ENCODE measurements around the gene DOC2B.
"Not testable (repeated sequence)": the region's sequence is repeated elsewhere in the genome, so short reads cannot be mapped to it uniquely, and the experiment has no call there.

DOC2B gene

GRCh38 chr17:181245-182049 lies at the start of gene DOC2B:
TSS of gene DOC2B (minus strand) at chr17:181650. CDS start at chr17:181479, 171 bp downstream.
- Histone ChIP-seq H3K36me3 (ENCODE audit: control insufficient read depth in 1 of 2, insufficient read depth in 2 of 2, low read length in 2 of 2) (no peaks in the 10 kb centered on the region), H3K27ac (ENCODE audit: low read length) (no peak within 1 kb of the TSS), H3K4me1 (ENCODE audit: control insufficient read depth in 1 of 2, insufficient read depth in 2 of 2, low read length in 2 of 2) (peaks cover 0 to 9% of the 10 kb centered on the region in 2 donors), H3K9me3 (ENCODE audit: control insufficient read depth in 1 of 2, low read length in 2 of 2) (no peaks in the 10 kb centered on the region), H3K27me3 (ENCODE audit: low read depth, low read length) (peaks cover 11% of the 10 kb centered on the region), H3K4me3 (ENCODE audit: low read depth in 1 of 2, low read length in 2 of 2) (peak within 1 kb of the TSS; percentile 21 to 59)

DNA sequence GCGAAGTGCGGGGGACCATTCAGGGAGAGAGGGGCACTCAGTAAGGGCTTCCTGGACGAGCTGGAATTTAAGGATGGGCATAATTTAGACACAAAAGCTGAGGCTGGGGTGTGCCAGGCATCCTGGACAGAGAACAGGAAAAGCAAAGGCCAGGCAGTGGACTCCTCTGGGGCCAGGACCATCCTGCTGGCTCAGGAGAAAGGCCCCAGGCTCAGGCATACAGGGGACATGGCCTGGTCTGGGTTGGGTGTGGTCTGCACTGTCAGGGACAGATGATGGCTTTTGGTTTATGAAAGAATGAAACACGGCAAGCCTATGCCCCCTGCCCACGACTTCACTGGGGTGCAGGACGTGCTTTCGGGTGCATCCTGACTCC lies 48.9 kb upstream of the DOC2B start:
- Histone ChIP-seq H3K4me3 (ENCODE audit: low read depth in 1 of 2, low read length in 2 of 2) (no peak overlapping the region), H3K9me3 (ENCODE audit: control insufficient read depth in 1 of 2, low read length in 2 of 2) (no peaks in the 10 kb centered on the region), H3K36me3 (ENCODE audit: control insufficient read depth in 1 of 2, insufficient read depth in 2 of 2, low read length in 2 of 2) (no peaks in the 10 kb centered on the region), H3K27me3 (ENCODE audit: low read depth, low read length) (no peaks in the 10 kb centered on the region), H3K27ac (ENCODE audit: low read length) (no peak overlapping the region), H3K4me1 (ENCODE audit: control insufficient read depth in 1 of 2, insufficient read depth in 2 of 2, low read length in 2 of 2) (no peaks in the 10 kb centered on the region)

GRCh38 chr17:229709-230394 lies 48.4 kb upstream of the DOC2B start:
- Histone ChIP-seq H3K27ac (ENCODE audit: low read length) (no peak overlapping the region), H3K9me3 (ENCODE audit: control insufficient read depth in 1 of 2, low read length in 2 of 2) (no peaks in the 10 kb centered on the region), H3K36me3 (ENCODE audit: control insufficient read depth in 1 of 2, insufficient read depth in 2 of 2, low read length in 2 of 2) (no peaks in the 10 kb centered on the region), H3K4me1 (ENCODE audit: control insufficient read depth in 1 of 2, insufficient read depth in 2 of 2, low read length in 2 of 2) (no peaks in the 10 kb centered on the region), H3K4me3 (ENCODE audit: low read depth in 1 of 2, low read length in 2 of 2) (no peak overlapping the region), H3K27me3 (ENCODE audit: low read depth, low read length) (no peaks in the 10 kb centered on the region)

- no peaks in the 10 kb centered on the region for H3K27me3 ChIP-seq (ENCODE audit: low read depth, low read length)
- H3K4me3 ChIP-seq (ENCODE audit: low read depth in 1 of 2, low read length in 2 of 2), result no peak overlapping the region
- no peaks in the 10 kb centered on the region for H3K4me1 ChIP-seq (ENCODE audit: control insufficient read depth in 1 of 2, insufficient read depth in 2 of 2, low read length in 2 of 2)
- H3K27ac ChIP-seq (ENCODE audit: low read length), result no peak overlapping the region
- H3K36me3 ChIP-seq (ENCODE audit: control insufficient read depth in 1 of 2, insufficient read depth in 2 of 2, low read length in 2 of 2), result no peaks in the 10 kb centered on the region
- H3K9me3 ChIP-seq (ENCODE audit: control insufficient read depth in 1 of 2, low read length in 2 of 2), result no peaks in the 10 kb centered on the region
Measured at GRCh38 chr17:228951-229708, 47.7 kb upstream of the DOC2B start.

GRCh38 chr17:227946-228615 lies 46.6 kb upstream of the DOC2B start:
- no peaks in the 10 kb centered on the region for H3K36me3 ChIP-seq (ENCODE audit: control insufficient read depth in 1 of 2, insufficient read depth in 2 of 2, low read length in 2 of 2)
- no peak overlapping the region for H3K4me3 ChIP-seq (ENCODE audit: low read depth in 1 of 2, low read length in 2 of 2)
- H3K27me3 ChIP-seq (ENCODE audit: low read depth, low read length), result no peaks in the 10 kb centered on the region
- H3K27ac ChIP-seq (ENCODE audit: low read length), result no peak overlapping the region
- no peaks in the 10 kb centered on the region for H3K4me1 ChIP-seq (ENCODE audit: control insufficient read depth in 1 of 2, insufficient read depth in 2 of 2, low read length in 2 of 2)
- no peaks in the 10 kb centered on the region for H3K9me3 ChIP-seq (ENCODE audit: control insufficient read depth in 1 of 2, low read length in 2 of 2)

DNA sequence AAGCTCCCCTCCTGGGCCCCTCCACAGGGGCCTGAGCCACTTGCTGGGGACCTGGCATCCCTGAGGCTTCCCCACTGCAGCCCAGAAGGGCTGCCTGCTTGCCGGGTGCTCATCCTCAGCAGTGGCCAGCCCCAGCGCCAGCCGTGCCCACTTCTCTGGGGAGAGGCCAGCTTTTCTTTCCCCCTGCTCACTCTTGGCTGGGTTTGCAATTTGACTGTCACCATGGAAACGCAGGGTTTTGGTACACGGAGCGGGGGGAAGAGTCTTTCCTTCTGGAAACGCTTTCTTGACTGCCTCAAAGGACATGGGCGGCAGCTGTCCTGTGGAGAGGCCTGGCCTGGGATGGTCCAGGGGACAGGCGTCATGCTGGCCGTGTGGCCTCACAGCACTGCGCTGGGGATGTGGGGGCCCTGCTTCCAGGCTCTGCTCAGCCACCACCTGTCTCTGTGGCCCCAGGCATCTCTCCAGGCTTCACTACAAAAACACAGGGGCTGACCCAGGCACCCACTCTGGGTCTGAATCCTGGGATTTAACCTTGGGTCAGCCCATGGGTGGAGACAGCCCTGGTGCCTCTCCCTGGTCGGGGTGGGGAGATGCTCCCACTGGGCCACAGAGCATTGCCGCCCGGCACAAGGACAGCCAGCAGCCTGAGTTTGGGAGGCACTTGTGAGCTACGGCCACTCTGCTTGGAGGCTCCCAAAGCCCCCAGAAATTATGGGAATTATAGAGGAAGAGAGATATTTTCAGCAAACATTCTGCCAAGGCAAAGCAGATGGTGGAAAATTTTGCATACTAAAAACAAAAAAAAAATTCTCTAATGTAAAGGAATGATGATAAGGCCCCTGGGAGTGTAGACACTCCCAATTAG lies 45.9 kb upstream of the DOC2B start:
- H3K4me3 ChIP-seq (ENCODE audit: low read depth in 1 of 2, low read length in 2 of 2), result no peak overlapping the region
- no peaks in the 10 kb centered on the region for H3K9me3 ChIP-seq (ENCODE audit: control insufficient read depth in 1 of 2, low read length in 2 of 2)

DNA sequence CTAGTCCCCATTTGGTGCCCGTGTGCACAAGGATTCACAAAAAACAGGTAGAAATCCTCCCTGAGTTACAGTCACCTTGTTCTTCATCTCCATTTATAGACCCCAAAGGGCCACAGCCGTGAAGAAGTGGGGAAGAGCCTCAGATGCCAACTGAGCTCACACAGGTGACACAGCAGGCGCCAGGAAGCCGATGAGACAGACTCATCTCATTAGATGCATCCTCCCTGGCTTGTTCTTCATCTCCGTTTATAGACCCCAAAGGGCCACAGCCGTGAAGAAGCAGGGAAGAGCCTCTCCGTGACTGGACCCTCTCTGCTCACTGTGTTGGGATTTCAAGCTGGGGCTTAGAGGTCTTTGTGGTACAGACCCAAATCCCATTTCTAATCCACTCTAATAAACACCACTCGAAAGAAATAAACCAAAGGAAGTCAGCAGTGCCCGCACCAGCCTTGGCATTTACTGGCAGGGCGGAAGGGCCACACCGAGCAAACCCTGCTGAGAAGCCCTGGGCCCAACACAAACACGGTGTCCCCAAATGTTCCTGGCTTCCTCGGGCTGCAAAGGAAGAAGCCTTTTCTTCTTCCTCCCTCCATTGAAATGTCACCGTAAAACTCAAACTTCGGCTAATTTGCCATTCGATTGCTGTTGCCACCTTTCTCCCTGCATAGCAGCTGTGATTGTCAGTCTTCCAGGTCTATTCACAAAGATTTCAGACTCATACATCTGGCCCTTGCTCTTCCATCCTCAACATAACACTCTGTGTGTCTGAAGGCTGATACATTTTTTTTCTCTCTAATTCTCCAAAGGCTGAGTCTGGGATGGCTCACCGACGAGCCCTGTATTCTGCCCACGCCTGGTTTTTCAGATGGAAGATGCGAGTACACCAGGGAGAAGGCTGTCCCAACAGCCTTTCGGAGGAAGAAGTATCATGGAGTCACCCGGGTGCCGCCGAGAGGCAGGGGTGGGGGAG lies 44.9 kb upstream of the DOC2B start:
- Histone ChIP-seq H3K27me3 (ENCODE audit: low read depth, low read length) (no peaks in the 10 kb centered on the region), H3K4me3 (ENCODE audit: low read depth in 1 of 2, low read length in 2 of 2) (no peak overlapping the region), H3K9me3 (ENCODE audit: control insufficient read depth in 1 of 2, low read length in 2 of 2) (no peaks in the 10 kb centered on the region), H3K4me1 (ENCODE audit: control insufficient read depth in 1 of 2, insufficient read depth in 2 of 2, low read length in 2 of 2) (no peaks in the 10 kb centered on the region), H3K36me3 (ENCODE audit: control insufficient read depth in 1 of 2, insufficient read depth in 2 of 2, low read length in 2 of 2) (no peaks in the 10 kb centered on the region), H3K27ac (ENCODE audit: low read length) (no peak overlapping the region)

More for the DNA sequence above, 45.9 kb upstream of the DOC2B start:
- H3K27me3 ChIP-seq (ENCODE audit: low read depth, low read length), result no peaks in the 10 kb centered on the region
- no peak overlapping the region for H3K27ac ChIP-seq (ENCODE audit: low read length)
- H3K4me1 ChIP-seq (ENCODE audit: control insufficient read depth in 1 of 2, insufficient read depth in 2 of 2, low read length in 2 of 2), result no peaks in the 10 kb centered on the region
- no peaks in the 10 kb centered on the region for H3K36me3 ChIP-seq (ENCODE audit: control insufficient read depth in 1 of 2, insufficient read depth in 2 of 2, low read length in 2 of 2)

- Histone ChIP-seq H3K27ac (ENCODE audit: low read length) (no peak overlapping the region), H3K36me3 (ENCODE audit: control insufficient read depth in 1 of 2, insufficient read depth in 2 of 2, low read length in 2 of 2) (no peaks in the 10 kb centered on the region), H3K27me3 (ENCODE audit: low read depth, low read length) (no peaks in the 10 kb centered on the region), H3K4me1 (ENCODE audit: control insufficient read depth in 1 of 2, insufficient read depth in 2 of 2, low read length in 2 of 2) (no peaks in the 10 kb centered on the region), H3K9me3 (ENCODE audit: control insufficient read depth in 1 of 2, low read length in 2 of 2) (no peaks in the 10 kb centered on the region), H3K4me3 (ENCODE audit: low read depth in 1 of 2, low read length in 2 of 2) (no peak overlapping the region)
Measured at GRCh38 chr17:225551-225950, 44.1 kb upstream of the DOC2B start.

- H3K4me3 ChIP-seq (ENCODE audit: low read depth in 1 of 2, low read length in 2 of 2); H3K27ac ChIP-seq (ENCODE audit: low read length); H3K9me3 ChIP-seq (ENCODE audit: control insufficient read depth in 1 of 2, low read length in 2 of 2): not testable (repeated sequence)
Measured at GRCh38 chr17:224576-224975, 43.1 kb upstream of the DOC2B start.

More at GRCh38 chr17:224576-224975, 43.1 kb upstream of the DOC2B start:
- H3K4me1 ChIP-seq (ENCODE audit: control insufficient read depth in 1 of 2, insufficient read depth in 2 of 2, low read length in 2 of 2); H3K36me3 ChIP-seq (ENCODE audit: control insufficient read depth in 1 of 2, insufficient read depth in 2 of 2, low read length in 2 of 2); H3K27me3 ChIP-seq (ENCODE audit: low read depth, low read length): not testable (repeated sequence)

Measured in muscle layer of duodenum (tissue), 2 donors.